ENCODE measurements around the gene RAB3B. TPM values are rescaled to one million over a fixed set of nuclear protein-coding genes. Genes with fewer than 3 reads are reported as not detected.
"Not testable (repeated sequence)": the region's sequence is repeated elsewhere in the genome, so short reads cannot be mapped to it uniquely, and the experiment has no call there.

RAB3B gene
- total and polyA plus RNA-seq, 2 donors (not counting 1 experiment from before 2014, with no cell fraction given) = 36.5 to 51.6 TPM

DNA sequence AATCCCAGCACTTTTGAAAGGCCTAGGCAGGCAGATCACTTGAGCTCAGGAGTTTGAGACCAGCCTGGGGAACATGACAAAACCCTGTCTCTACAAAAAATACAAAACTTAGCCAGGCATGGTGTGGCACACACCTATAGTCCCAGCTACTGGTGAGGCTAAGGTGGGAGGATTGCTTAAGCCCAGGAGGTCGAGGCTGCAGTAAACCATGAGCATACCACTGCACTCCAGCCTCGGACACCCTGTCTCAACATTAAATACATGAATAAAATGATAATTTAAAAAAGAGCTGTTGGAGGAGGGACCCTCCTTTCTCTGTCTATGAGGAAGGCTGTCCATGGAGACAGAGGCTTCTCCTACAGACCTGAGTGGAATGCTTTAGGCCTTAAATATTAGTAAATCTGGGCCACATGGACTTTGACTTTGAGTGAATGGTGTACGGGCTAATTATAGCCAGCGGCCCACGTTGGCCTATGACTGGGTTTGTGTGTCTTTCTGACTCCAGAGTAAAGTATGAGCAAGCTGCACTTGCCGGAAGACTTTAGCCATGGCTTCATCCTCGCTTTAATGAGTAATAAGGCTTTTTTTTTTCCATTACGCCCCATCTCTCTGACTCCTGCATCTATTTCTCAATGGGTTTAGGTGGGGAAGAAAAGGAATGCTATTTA lies 21.3 kb downstream of the RAB3B start:
- TF ChIP-seq EZH2 (IDR thresholded peaks at IDR 0.05; ENCODE audit: low read length, missing control alignments) = no peak
- TF ChIP-seq, protein P1, sequence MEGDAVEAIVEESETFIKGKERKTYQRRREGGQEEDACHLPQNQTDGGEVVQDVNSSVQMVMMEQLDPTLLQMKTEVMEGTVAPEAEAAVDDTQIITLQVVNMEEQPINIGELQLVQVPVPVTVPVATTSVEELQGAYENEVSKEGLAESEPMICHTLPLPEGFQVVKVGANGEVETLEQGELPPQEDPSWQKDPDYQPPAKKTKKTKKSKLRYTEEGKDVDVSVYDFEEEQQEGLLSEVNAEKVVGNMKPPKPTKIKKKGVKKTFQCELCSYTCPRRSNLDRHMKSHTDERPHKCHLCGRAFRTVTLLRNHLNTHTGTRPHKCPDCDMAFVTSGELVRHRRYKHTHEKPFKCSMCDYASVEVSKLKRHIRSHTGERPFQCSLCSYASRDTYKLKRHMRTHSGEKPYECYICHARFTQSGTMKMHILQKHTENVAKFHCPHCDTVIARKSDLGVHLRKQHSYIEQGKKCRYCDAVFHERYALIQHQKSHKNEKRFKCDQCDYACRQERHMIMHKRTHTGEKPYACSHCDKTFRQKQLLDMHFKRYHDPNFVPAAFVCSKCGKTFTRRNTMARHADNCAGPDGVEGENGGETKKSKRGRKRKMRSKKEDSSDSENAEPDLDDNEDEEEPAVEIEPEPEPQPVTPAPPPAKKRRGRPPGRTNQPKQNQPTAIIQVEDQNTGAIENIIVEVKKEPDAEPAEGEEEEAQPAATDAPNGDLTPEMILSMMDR (conservative IDR thresholded peaks at IDR 0.05 in 1 of 2, IDR thresholded peaks at IDR 0.05 in 1 of 2; ENCODE audit: low read depth in 1 of 2, low read length in 2 of 2) = no peak
- Histone ChIP-seq H3K36me3 (ENCODE audit: control insufficient read depth, insufficient read depth, low read length) (peaks cover 8% of the 10 kb centered on the region), H3K4me3 (replicated peaks in 1 of 4; ENCODE audit: control extremely low read depth in 1 of 4, insufficient read depth in 1 of 4, low read depth in 3 of 4, low read length in 4 of 4) (no peak overlapping the region), H3K27ac (ENCODE audit: insufficient read depth, low read length) (peak overlapping the region; percentile 95), H2AFZ (ENCODE audit: low read length) (no peak overlapping the region), H3K9ac (ENCODE audit: insufficient read depth, low read length) (no peak overlapping the region), H3K9me3 (ENCODE audit: control insufficient read depth, insufficient read depth, low read depth, low read length) (no peaks in the 10 kb centered on the region), H4K20me1 (ENCODE audit: control insufficient read depth, extremely low read depth, insufficient read depth, low read length) (no peaks in the 10 kb centered on the region), H3K4me2 (ENCODE audit: extremely low read depth, insufficient read depth, low read length) (peak overlapping the region; percentile 54), H3K79me2 (ENCODE audit: control insufficient read depth, insufficient read depth, low read length) (peaks cover 18% of the 10 kb centered on the region), H3K27me3 (ENCODE audit: control insufficient read depth, insufficient read depth, low read length) (no peaks in the 10 kb centered on the region), H3K4me1 (ENCODE audit: control insufficient read depth, extremely low read depth, insufficient read depth, low read length) (peaks cover 22% of the 10 kb centered on the region)
- DNase-seq (ENCODE audit: low read depth in 2 of 2) = peak; percentile 85 to 99

GRCh38 chr1:51968632-51969031 lies 21.9 kb downstream of the RAB3B start:
- H3K79me2 ChIP-seq (ENCODE audit: control insufficient read depth, insufficient read depth, low read length) = peaks cover 19% of the 10 kb centered on the region
- H3K27me3 ChIP-seq (ENCODE audit: control insufficient read depth, insufficient read depth, low read length) = no peaks in the 10 kb centered on the region
- peaks cover 16% of the 10 kb centered on the region for H3K4me1 ChIP-seq (ENCODE audit: control insufficient read depth, extremely low read depth, insufficient read depth, low read length)
- peak overlapping the region; percentile 85 for H3K27ac ChIP-seq (ENCODE audit: insufficient read depth, low read length)
- H2AFZ ChIP-seq (ENCODE audit: low read length) = no peak overlapping the region
- no peaks in the 10 kb centered on the region for H3K9me3 ChIP-seq (ENCODE audit: control insufficient read depth, insufficient read depth, low read depth, low read length)
- H3K9ac ChIP-seq (ENCODE audit: insufficient read depth, low read length) = no peak overlapping the region
- TF ChIP-seq, protein P1 (conservative IDR thresholded peaks at IDR 0.05 in 1 of 2, IDR thresholded peaks at IDR 0.05 in 1 of 2; ENCODE audit: low read depth in 1 of 2, low read length in 2 of 2) = no peak
- TF ChIP-seq EZH2 (IDR thresholded peaks at IDR 0.05; ENCODE audit: low read length, missing control alignments) = no peak
- H3K4me3 ChIP-seq (replicated peaks in 1 of 4; ENCODE audit: control extremely low read depth in 1 of 4, insufficient read depth in 1 of 4, low read depth in 3 of 4, low read length in 4 of 4) = no peak overlapping the region
- H4K20me1 ChIP-seq (ENCODE audit: control insufficient read depth, extremely low read depth, insufficient read depth, low read length) = no peaks in the 10 kb centered on the region
- DNase-seq (ENCODE audit: low read depth in 2 of 2) = no peak
- no peak overlapping the region for H3K4me2 ChIP-seq (ENCODE audit: extremely low read depth, insufficient read depth, low read length)
- H3K36me3 ChIP-seq (ENCODE audit: control insufficient read depth, insufficient read depth, low read length) = peaks cover 8% of the 10 kb centered on the region

DNA sequence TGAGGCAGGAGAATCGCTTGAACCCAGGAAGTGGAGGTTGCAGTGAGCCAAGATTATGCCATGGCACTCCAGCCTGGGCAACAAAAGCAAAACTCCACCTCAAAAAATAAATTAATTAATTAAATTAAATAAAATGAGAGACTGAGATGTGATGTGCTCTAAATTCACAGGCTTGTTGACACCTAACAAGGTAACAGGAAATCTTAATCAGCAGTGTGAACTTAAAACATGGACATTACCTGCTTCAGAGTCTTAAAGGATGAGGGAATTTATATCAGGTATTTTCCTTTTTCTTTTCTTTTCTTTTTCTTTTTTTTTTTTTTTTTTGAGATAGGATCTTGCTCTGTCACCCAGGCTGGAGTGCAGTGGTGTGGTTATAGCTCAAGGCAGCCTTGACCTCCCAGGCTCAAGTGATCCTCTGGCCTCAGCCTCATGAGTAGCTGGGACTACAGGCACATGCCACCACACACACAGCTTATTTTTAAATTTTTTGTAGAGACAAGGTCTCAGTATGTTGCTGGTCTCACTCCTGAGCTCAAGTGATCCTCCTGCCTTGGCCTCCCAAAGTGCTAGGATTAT lies 23.2 kb downstream of the RAB3B start:
- not testable (repeated sequence) for DNase-seq (ENCODE audit: low read depth in 2 of 2); H3K4me2 ChIP-seq (ENCODE audit: extremely low read depth, insufficient read depth, low read length); H3K4me3 ChIP-seq (replicated peaks in 1 of 4; ENCODE audit: control extremely low read depth in 1 of 4, insufficient read depth in 1 of 4, low read depth in 3 of 4, low read length in 4 of 4); H3K27me3 ChIP-seq (ENCODE audit: control insufficient read depth, insufficient read depth, low read length); H4K20me1 ChIP-seq (ENCODE audit: control insufficient read depth, extremely low read depth, insufficient read depth, low read length); H3K9me3 ChIP-seq (ENCODE audit: control insufficient read depth, insufficient read depth, low read depth, low read length); H2AFZ ChIP-seq (ENCODE audit: low read length); H3K27ac ChIP-seq (ENCODE audit: insufficient read depth, low read length); H3K36me3 ChIP-seq (ENCODE audit: control insufficient read depth, insufficient read depth, low read length); H3K9ac ChIP-seq (ENCODE audit: insufficient read depth, low read length)
- H3K79me2 ChIP-seq (ENCODE audit: control insufficient read depth, insufficient read depth, low read length) = peaks cover 20% of the 10 kb centered on the region
- H3K4me1 ChIP-seq (ENCODE audit: control insufficient read depth, extremely low read depth, insufficient read depth, low read length) = peaks cover 19% of the 10 kb centered on the region
